IMR-90 (cell line): Measurements from ENCODE around the gene PCDHA1.

Experiments
- CEBPB ChIP-seq: IDR thresholded peaks from 2 replicates; pipeline ENCODE4 v1.6.1; 2012; ENCODE audit warnings: low read depth, low read length, improper control_type of control experiment
- CTCF ChIP-seq: conservative IDR thresholded peaks from 2 replicates; pipeline ENCODE4 v1.5.1; 2012; ENCODE audit warnings: mild to moderate bottlenecking, low read depth, low read length, improper control_type of control experiment
- MXI1 ChIP-seq: IDR thresholded peaks from 2 replicates; pipeline ENCODE4 v1.6.1; 2012; ENCODE audit warnings: low read depth, mild to moderate bottlenecking, low read length, moderate library complexity, borderline replicate concordance
- POLR2A ChIP-seq: IDR thresholded peaks from 2 replicates; pipeline ENCODE4 v1.6.1; 2012; ENCODE audit warnings: mild to moderate bottlenecking, low read depth, low read length
- RCOR1 ChIP-seq: IDR thresholded peaks from 2 replicates; pipeline ENCODE4 v1.6.1; 2012; ENCODE audit warnings: mild to moderate bottlenecking, low read length, improper control_type of control experiment; ENCODE audit not compliant: insufficient replicate concordance

GRCh38 chr5:140741967-140742366 is 44.0 kb upstream of the PCDHA1 start:
- TF ChIP-seq RCOR1 (no peak), CTCF (no peak), POLR2A (no peak), MXI1 (no peak), CEBPB (no peak)
